ENCODE data around the gene NOVA2.

- TF ChIP-seq ZNF274 (IDR thresholded peaks at IDR 0.05; ENCODE audit: borderline replicate concordance, extremely low read depth, low read length) (no peak), TAF1 (IDR thresholded peaks at IDR 0.05; ENCODE audit: low read depth, low read length) (no peak)
Observed at GRCh38 chr19:46009530-46010510, 36.2 kb upstream of the NOVA2 start.
